RPMI8226 (cell line): ENCODE data around the gene UST.
"Not testable (repeated sequence)": the region's sequence is repeated elsewhere in the genome, so short reads cannot be mapped to it uniquely, and the experiment has no call there.

Experiments used
- DNase-seq: peaks from one replicate; pipeline ENCODE4 v3.0.0-alpha.2; 2015

UST gene

GRCh38 chr6:148878683-148879082 is 131.9 kb downstream of the UST start:
- DNase-seq: peak; percentile 31

- DNase-seq: not testable (repeated sequence)
Observed at GRCh38 chr6:148880742-148881141, 133.9 kb downstream of the UST start.

- no peak for DNase-seq
Observed at GRCh38 chr6:148881593-148882311, 134.9 kb downstream of the UST start.

DNA sequence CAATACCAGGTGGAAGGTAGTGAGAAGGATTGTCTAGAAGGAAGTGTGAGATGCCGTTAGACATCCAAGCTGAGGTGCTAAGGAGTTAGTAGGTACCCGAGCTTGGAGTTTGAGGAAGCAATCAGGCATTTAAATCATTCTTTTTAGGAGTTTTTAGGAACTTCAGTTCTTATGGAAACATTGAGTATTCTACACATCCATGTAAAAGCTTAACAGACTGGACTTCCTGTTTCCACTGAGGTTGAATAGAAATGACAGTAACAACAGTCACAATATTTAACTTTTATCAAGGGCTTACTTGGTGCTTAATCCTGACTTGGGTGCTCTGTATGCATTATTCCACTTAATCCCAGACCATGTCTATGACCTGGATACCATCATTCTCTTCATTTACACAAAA is 136.4 kb downstream of the UST start:
- DNase-seq: no peak

- DNase-seq: no peak
Observed at GRCh38 chr6:148884461-148884860, 137.6 kb downstream of the UST start.

DNA sequence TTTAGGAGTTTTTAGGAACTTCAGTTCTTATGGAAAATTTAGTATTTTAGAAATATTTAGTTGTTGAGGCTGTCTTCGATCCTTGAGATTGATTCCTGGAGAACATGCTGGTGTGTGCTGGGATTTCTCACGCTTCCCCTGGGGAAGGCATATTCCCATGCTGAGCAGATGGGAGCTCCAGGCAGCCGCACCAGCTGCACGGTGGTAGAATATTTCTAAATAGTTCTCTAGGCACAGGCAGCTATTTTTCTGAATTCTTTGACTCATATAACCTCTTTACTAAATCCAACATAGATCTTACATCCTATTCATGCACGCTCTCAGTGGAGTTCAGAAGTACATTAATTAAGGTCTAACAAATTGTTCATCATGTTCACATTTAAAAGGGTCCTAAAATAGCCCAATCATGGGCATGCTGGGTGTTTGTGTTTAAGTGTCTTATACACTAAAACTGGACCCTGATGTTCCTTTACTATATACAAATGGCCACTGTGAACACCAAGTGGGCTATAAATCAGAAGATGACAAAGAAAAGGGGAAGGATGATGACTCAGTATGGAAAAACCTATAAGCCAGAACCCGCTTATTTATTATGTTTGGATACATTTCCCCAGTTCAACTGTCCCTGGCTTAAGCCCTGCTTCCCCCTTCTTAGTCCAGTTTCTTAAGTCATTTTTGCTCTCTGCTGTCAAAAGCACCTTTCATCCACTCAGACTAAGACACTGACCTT is 138.5 kb downstream of the UST start:
- no peak for DNase-seq

DNA sequence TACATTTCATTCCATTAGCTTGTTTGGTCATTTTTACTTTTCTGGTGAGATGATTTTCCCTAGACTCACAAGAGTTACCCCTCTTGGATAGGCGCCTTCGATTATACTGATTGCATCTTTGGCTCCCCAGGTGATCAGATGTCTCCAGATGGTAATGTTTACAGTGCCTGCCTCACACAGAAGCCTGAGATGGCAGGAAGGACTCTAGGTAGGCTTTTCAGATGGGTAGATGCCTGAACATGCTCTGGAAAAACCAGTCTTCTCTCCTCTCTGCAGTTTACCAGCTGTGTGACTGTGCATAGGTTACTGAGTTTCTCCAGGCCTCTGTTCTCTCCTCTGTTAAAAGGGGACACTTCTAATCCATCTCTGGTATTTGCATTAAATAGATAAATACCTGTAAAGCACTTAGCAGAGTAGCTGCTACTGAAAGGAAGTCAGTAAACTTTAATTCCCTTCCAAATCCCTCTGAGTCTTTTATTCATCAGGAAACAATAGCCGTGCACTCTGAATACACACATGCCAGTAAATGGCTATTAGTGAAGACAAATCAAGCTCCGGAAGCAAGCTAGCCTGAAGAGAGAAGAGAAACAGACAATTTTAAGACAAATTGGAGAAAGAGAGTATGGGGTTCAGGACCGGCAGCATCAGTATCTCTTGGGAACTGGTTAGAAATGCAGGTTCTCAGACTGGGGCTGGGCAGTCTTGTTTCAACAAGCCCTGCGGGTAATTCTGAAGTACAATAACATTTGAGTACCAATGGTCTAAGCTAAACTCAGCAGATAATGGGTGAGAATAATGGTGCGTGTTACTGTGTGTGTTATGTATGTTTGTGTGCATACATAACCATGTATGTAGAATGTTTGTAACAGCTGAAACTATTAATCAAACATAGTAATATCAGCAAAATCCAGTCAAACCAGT is 139.4 kb downstream of the UST start:
- no peak for DNase-seq

- no peak for DNase-seq
Observed at GRCh38 chr6:148887181-148887580, 140.4 kb downstream of the UST start.

- no peak for DNase-seq
Observed at GRCh38 chr6:148888856-148889255, 142.0 kb downstream of the UST start.

DNA sequence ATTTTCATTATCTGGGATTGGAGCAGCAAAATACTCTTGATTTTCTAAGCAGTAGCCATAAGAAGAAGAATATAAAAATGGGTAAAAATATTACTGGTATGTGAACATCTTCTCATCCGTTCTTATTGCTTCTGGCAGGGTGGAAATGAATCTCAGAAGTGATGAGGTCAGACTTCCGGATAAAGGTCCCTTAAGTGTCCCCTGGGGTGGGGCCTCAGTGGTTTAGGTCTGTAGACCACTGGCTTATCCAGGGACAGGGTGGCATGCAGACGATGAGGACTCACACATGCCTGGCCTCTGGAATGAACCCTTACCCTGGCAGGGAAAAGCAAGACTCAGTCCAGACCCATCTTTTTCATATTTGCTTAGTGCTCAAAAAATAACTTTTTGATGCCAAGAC is 143.3 kb downstream of the UST start:
- no peak for DNase-seq

GRCh38 chr6:148890652-148891404 is 144.0 kb downstream of the UST start:
- no peak for DNase-seq

- DNase-seq: no peak
Observed at GRCh38 chr6:148891405-148891783, 144.6 kb downstream of the UST start.

GRCh38 chr6:148892247-148892646 is 145.4 kb downstream of the UST start:
- no peak for DNase-seq

DNA sequence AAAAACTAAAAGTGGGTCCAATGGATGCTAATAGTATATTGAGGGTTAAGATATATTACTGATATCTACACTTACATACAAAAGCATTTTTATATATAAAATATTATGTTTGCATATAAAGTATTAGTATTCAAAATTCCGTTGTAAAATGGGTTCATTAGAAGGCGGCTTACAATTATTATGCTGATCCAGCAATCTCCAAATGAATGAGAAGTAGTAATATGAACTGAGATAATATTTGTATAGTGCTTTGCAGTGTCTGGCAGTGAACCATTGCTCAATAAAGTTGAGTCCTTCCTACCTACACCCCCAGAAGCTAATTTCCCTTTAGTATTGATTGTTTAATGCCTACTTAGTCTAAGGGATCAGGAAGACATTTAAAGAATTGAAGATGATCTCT is 146.2 kb downstream of the UST start:
- no peak for DNase-seq

DNA sequence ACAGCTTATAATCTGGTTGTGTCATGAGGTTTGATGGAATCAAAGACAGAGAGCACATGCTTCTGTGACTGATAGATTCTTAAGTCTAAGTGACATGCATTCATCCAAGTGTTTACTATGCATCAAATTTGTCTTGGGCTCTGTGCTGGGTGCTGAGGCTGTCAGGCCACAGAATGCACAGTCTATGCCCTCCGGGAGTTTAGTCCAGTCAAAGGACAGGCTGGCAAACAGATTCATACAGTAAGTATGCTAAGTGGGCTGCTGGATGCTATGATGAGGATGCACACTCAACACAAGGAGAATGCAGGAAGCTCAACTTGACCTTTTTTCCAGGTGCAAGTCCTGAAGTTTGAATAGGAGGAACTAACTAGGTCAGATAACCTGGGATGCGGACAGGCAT is 146.7 kb downstream of the UST start:
- no peak for DNase-seq

- DNase-seq: no peak
Observed at GRCh38 chr6:148898376-148899014, 151.7 kb downstream of the UST start.

DNA sequence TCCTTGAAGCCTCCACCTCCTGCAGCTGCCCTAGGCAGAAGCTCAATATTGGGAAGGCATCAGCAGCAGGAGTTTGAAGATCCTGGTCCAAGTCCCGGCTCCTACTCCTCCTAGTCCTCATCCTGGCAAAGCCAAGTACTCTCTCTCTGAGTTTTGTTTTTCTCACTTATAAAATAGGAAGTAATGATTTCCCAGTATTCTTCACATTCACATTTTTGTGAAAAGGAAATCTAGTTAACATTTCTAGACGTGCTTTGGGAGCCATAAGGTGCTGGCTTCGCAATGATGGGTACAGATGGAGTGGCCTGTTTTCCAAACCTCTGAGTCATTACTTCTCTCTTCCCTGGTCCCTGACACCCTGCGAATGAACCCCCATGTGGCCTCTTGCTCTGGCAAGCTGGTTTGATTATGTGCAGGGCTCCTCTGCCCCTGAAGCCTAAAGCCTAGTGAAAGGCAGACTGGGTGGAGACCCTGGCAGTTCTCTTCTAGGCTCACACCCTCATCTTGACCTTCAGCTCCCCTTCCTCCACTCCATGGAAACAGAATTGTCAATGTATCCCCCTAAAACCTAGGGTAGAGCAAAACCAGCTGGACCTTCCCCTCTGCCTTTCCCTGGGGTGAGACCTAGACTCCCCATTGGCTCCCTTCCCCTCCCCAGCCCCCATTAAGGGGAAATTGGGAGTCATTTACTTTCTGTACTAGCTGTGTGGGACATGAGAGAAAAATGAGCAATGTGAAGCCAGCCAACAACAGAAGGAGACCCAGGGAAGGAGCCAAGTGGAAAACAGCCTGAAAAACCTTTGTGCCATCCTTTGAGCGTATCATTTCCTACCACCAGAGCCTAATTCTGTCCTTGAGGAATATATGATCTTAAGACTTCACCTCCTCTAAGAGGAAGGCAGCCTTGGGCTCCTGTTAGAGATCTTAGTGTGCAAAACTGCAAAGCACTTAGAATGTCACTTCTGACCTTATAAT is 158.4 kb downstream of the UST start:
- no peak for DNase-seq

DNA sequence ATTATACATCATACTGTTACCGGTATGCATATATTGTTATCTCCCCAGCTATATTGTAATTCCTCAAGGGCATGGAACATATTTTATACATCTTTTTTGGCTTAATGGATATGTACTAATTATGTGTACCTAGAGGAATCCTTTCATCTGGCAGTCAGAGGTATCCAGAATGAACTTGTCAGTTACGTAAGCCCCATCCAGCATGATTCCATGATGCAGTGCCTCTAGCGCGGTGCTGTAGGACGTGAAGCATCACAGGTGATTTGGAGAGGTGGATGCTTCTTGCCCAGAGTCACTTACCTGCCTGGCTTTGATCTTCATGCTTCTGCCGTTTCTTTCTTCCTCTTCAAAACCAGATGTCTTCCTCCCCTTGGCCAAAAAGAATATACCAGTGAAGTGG is 159.1 kb downstream of the UST start:
- DNase-seq: no peak

DNA sequence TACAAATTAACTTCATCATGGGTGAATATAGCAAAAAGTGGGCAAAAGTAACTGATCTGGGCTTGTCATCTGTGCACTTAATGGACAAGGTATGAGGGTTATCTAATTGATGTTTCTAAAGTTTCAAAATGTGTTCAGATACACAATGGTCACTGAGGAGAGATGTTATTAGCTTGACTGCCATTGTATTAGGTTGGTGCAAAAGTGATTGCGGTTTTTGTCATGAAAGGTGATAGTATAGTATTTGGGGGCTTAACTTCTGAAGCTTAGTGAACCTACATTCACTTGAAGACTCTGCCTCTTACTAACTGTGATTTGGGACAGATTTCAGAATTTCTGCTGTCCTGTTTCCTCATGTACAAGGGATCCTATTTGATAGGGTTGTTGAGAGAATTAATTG is 159.6 kb downstream of the UST start:
- no peak for DNase-seq

- DNase-seq: no peak
Observed at GRCh38 chr6:148907573-148907972, 160.7 kb downstream of the UST start.

DNA sequence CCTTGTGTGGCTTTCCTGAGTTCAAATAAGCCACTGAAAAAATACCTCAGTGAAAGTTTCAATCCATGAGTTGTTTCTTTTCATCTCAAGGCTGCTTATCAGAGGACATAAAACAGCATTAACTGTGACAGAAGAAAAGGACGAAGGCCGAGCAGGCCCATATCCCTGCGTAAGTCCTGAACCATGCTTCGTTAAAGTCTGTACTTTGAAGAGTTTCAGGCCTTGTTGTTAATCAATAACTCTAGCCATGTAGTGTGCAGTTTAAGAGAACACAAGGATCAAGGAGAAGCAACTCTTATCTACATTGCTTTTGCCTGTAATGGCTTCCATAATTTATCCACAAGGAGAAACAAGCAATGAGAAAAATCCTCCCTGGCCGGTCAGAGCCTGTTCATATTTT is 165.4 kb downstream of the UST start:
- no peak for DNase-seq
